IPS DF 4.7 (cell line): ENCODE measurements around the gene LRRN4CL.
"Not testable (repeated sequence)": the region's sequence is repeated elsewhere in the genome, so short reads cannot be mapped to it uniquely, and the experiment has no call there.

ENCODE experiments used
- DNase-seq: peaks from one replicate; pipeline ENCODE4 v3.0.0-alpha.2; 2013; ENCODE audit warnings: low spot score; ENCODE audit errors: extremely low read depth

The LRRN4CL gene

GRCh38 chr11:62689421-62690183, at the start of gene LRRN4CL:
Gene LRRN4CL, minus strand, starts transcription at chr11:62689530. Its CDS starts 1,022 bp downstream, at chr11:62688508.
- DNase-seq: no peak

DNA sequence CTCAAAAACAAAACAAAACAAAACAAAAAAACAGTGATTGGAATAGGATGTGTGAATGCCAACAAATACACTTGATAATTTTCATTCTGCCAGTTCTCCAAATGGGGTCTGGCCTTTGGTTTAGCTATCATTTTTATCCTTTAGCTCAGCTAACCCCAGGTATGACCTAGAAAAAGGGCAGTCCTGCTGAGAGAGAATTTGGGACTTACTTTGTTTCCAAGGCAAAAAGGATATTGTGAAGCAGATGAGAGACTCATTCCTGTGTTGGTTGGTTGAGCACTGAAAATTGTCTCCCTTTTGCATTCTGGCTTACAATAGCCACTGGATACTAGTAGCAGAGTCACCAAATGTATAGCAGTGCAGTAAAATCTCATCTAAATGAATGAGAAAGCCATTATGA, 47.9 kb upstream of the LRRN4CL start:
- DNase-seq: no peak

DNA sequence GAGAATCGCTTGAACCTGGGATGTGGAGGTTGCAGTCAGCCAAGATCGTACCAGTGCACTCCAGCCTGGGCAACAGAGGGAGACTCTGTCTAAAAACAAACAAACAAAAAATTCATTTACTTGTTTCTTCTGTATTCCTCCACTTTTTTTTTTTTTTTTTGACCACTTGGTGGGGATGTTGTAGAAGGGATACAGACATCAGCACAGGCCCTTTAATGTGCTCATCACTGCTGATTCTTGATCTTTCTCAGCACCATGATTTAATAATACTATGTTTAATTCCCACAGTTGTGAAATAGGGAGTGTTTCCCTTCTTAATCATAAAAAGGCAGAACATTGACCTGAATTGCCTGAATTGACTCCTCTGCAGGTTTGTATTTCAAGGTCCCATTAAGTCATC, 43.5 kb upstream of the LRRN4CL start:
- no peak for DNase-seq

DNA sequence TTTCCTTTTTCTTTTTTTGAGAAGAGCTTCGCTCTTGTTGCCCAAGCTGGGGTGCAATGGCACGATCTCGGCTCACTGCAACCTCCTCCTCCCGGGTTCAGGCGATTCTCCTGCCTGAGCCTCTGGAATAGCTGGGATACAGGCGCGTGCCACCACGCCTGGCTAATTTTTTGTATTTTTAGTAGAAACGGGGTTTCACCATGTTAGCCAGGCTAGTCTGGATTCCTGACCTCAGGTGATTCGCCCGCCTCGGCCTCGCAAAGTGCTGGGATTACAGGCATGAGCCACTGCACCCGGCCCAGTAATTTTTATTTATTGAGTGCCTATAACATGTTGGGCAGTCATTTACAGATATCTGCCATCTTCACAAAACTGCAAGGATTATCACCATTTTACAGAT, 40.7 kb upstream of the LRRN4CL start:
- not testable (repeated sequence) for DNase-seq

- no peak for DNase-seq
These were observed 39.0 kb upstream of the LRRN4CL start, which contains the start of gene TTC9C for GRCh38 chr11:62728171-62728988. Gene TTC9C, plus strand, starts transcription at chr11:62728486. Its CDS starts 363 bp downstream, at chr11:62728849.

DNA sequence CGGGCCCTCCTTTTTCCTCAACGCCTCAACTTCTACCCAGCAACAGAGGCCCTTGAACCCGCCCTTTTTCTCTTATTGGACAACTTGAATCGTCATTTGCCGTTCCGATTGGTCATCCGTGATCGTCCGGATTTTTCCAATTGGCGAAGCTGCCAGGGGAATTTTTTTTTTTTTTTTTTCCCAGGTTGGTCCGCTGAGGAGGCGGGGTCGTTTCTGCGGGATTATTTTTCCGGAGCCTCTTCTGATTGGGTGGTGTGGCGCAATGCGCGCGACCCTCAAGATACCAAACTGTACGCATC, 38.5 kb upstream of the LRRN4CL start:
- peak; percentile 96 for DNase-seq

- no peak for DNase-seq
These were observed 38.0 kb upstream of the LRRN4CL start, which contains the start of gene HNRNPUL2 for GRCh38 chr11:62727165-62727871. Gene HNRNPUL2, minus strand, starts transcription at chr11:62727457. Its CDS starts 301 bp downstream, at chr11:62727156.

GRCh38 chr11:62726915-62727164, 37.5 kb upstream of the LRRN4CL start:
- DNase-seq: no peak

GRCh38 chr11:62726156-62726914, 37.0 kb upstream of the LRRN4CL start:
- DNase-seq: no peak

- no peak for DNase-seq
These were observed 36.3 kb upstream of the LRRN4CL start for GRCh38 chr11:62725646-62726045.

GRCh38 chr11:62724171-62724570, 34.8 kb upstream of the LRRN4CL start:
- DNase-seq: no peak

DNA sequence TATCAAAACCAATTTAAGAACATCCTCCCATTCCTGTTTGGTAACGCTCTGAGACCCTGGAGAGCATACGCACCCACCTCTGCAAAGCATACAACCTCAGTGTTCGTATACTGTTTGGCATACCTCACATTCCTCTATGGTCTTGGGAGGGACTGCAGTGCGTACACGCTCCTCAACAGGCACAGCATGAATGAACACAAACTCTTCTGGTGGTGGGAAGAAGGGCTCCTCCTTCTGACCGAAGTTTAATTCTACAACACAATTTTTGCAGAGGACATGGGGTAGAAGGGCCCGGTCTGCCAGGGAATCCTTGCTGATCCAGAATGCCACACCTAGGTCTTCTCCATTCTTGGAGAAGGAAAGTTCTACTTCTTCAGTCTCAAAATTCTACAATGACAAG, 32.7 kb upstream of the LRRN4CL start:
- no peak for DNase-seq

- no peak for DNase-seq
These were observed 30.1 kb upstream of the LRRN4CL start for GRCh38 chr11:62719302-62719978.

DNA sequence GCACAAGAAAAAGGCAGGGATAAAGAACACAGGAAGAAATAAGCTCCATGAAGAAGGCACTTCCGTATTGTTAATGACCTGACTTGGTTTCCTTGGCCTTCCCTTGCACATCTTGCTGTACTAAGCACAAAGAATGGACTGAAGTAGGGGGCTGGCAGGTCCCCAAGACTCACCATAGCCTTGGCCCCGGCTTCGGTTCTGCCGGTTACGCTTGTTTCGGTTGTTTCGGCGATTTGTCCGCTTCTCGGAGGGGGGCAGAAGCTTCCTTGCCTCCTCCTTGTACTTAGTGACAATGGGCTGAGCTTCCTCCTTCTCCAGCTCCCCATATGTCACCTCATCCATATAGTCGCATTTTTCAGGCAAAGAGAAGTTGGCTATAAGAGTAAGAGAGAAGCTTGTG, 27.5 kb upstream of the LRRN4CL start:
- no peak for DNase-seq

- no peak for DNase-seq
These were observed 26.9 kb upstream of the LRRN4CL start for GRCh38 chr11:62716206-62716605.

GRCh38 chr11:62715150-62716130, 26.1 kb upstream of the LRRN4CL start:
- no peak for DNase-seq

GRCh38 chr11:62713343-62713742, 24.0 kb upstream of the LRRN4CL start:
- DNase-seq: no peak

DNA sequence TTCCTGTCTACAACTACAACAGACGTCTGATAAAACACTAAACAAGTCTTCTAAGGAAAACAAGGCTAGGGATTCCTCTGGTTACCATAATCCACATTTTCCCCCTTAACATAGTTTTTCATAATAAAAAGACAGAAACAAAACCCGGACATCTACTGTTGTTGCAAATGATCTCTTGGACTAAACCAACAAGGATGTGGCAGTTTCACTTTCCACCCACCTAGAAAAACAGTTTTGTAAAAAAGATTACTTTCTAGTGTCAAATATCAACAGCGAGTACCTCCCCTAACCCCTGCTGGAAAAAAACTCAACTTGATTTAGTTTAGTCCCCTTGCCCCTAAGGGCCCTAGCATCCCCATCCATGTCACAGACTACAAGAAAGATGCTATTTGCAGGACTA, 23.5 kb upstream of the LRRN4CL start:
- no peak for DNase-seq

- no peak for DNase-seq
These were observed 23.0 kb upstream of the LRRN4CL start for GRCh38 chr11:62712276-62712812.

- DNase-seq: no peak
These were observed 20.6 kb upstream of the LRRN4CL start for GRCh38 chr11:62710001-62710345.
